Sigmoid colon (tissue), 7 donors: ENCODE data around the gene MAP4. TPM values are rescaled to one million over a fixed set of nuclear protein-coding genes. Genes with fewer than 3 reads are reported as not detected.

Experiments
- DNase-seq: peaks from one replicate; pipeline ENCODE4 v3.0.0-alpha.2; 2019
- H3K27ac ChIP-seq, 4 donors: fragments of 200-600 bp; sonication (generic); one replicate each; pipeline ENCODE4 v1.5.1; 2016 to 2019; ENCODE audit warnings: mild to moderate bottlenecking in 1 of 4
- H3K27me3 ChIP-seq, 3 donors: fragments of 200-600 bp; sonication (generic); one replicate each; pipeline ENCODE4 v1.5.1; 2019; ENCODE audit warnings: mild to moderate bottlenecking in 1 of 3
- H3K36me3 ChIP-seq, 4 donors: fragments of 200-600 bp; sonication (generic); one replicate each; pipeline ENCODE4 v1.5.1; 2016 to 2019
- H3K4me1 ChIP-seq, 4 donors: fragments of 200-600 bp; sonication (generic); one replicate each; pipeline ENCODE4 v1.5.1; 2017 to 2019
- H3K4me3 ChIP-seq, 4 donors: fragments of 200-600 bp; sonication (generic); one replicate each; pipeline ENCODE4 v1.5.1; 2017 to 2019; ENCODE audit warnings: mild to moderate bottlenecking in 2 of 4, moderate library complexity in 1 of 4
- H3K9me3 ChIP-seq, 4 donors: fragments of 200-600 bp in 3 of 4; sonication (generic) in 3 of 4; one replicate each; pipeline versions ENCODE4 v1.5.1 to v1.6.1; 2013 to 2019
- EP300 ChIP-seq, 4 donors: sonication (generic); formaldehyde crosslinking; IDR thresholded peaks; one replicate each; pipeline ENCODE4 v1.6.1; 2017; ENCODE audit warnings: antibody characterized with exemption in 4 of 4
- POLR2A ChIP-seq, 2 donors: fragments of 450-650 bp; IDR thresholded peaks; one replicate each; pipeline ENCODE4 v1.6.1; 2016; ENCODE audit warnings: antibody characterized with exemption in 2 of 2, mild to moderate bottlenecking in 2 of 2, moderate library complexity in 2 of 2
- POLR2AphosphoS5 ChIP-seq, 4 donors: sonication (generic); formaldehyde crosslinking; IDR thresholded peaks; one replicate each; pipeline ENCODE4 v1.6.1; 2017; ENCODE audit warnings: antibody characterized with exemption in 4 of 4
- WGBS, 2 donors: extraction: QIAGEN DNeasy Blood & Tissue Kit; methylation state at CpG; one replicate each; pipeline ENCODE4 v1.1.7; 2013; 5-methylcytosine and 5-hydroxymethylcytosine counted together
- intact Hi-C: fragments of 100-400 bp; cut with DNase I; formaldehyde crosslinking; loops from one replicate; pipeline ENCODE4 v1.15.1; 2023
- polyA plus RNA-seq, 3 donors: library from polyadenylated mRNA; stranded (reverse); fragments of 200-250 nt; gene quantifications; one replicate each; pipeline ENCODE4 v1.2.3, GENCODE V29; 2013
- total RNA-seq, 4 donors: library from RNA; depleted of rRNA; stranded (reverse); fragments of >200 nt; gene quantifications; one replicate each; pipeline ENCODE4 v1.1.0, GENCODE V29; 2016
- TF ChIP-seq, protein P1 (sequence below), 4 experiments: fragments of 450-650 bp in 3 of 4; fragments of 200-600 bp in 1 of 4; IDR thresholded peaks; one replicate each; pipeline ENCODE4 v1.5.1; 2016 to 2019; ENCODE audit warnings: antibody characterized with exemption in 4 of 4, mild to moderate bottlenecking in 3 of 4, moderate library complexity in 2 of 4
- donor health status: healthy with polysubstance abuse.
- donor health status: Bipolar disorder and iron deficiency.
- donor health status: healthy.

Gene MAP4
- total and polyA plus RNA-seq, 7 donors = 41.2 to 266 (median 138) TPM

DNA sequence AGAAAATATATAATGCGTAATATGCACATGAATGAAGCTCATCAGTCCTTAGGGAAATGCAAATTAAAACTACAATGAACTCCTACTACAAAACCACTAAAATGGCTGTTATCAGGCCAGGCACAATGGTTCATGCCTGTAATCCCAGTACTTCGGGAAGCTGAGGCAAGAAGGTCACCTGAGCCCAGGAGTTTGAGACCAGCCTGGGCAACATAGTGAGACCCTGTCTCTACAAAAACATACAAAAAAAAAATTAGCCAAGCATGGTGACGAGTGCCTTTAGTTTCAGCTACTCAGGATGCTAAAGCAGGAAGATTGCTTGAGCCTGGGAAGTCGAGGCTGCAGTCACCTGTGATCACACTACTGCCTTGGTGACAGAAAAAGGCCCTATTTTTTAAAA lies 85.2 kb downstream of the MAP4 start:
- Histone ChIP-seq H3K27me3 (no peaks in the 10 kb centered on the region), H3K9me3 (no peaks in the 10 kb centered on the region), H3K36me3 (peaks cover 0 to 23% (median 16%) of the 10 kb centered on the region in 4 donors), H3K4me1 (peaks cover 0 to 12% (median 0%) of the 10 kb centered on the region in 4 donors), H3K27ac (no peak overlapping the region), H3K4me3 (no peak overlapping the region)
- 95 to 96% methylated on average over 4 of the region's 4 CpGs for WGBS, 2 donors
- intact Hi-C loops = no loop called here
- DNase-seq = no peak
- TF ChIP-seq POLR2AphosphoS5 (IDR thresholded peaks at IDR 0.05) (no peak), POLR2A (IDR thresholded peaks at IDR 0.05) (no peak), EP300 (IDR thresholded peaks at IDR 0.05) (no peak)
- TF ChIP-seq, protein P1, sequence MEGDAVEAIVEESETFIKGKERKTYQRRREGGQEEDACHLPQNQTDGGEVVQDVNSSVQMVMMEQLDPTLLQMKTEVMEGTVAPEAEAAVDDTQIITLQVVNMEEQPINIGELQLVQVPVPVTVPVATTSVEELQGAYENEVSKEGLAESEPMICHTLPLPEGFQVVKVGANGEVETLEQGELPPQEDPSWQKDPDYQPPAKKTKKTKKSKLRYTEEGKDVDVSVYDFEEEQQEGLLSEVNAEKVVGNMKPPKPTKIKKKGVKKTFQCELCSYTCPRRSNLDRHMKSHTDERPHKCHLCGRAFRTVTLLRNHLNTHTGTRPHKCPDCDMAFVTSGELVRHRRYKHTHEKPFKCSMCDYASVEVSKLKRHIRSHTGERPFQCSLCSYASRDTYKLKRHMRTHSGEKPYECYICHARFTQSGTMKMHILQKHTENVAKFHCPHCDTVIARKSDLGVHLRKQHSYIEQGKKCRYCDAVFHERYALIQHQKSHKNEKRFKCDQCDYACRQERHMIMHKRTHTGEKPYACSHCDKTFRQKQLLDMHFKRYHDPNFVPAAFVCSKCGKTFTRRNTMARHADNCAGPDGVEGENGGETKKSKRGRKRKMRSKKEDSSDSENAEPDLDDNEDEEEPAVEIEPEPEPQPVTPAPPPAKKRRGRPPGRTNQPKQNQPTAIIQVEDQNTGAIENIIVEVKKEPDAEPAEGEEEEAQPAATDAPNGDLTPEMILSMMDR (IDR thresholded peaks at IDR 0.05) = no peak

DNA sequence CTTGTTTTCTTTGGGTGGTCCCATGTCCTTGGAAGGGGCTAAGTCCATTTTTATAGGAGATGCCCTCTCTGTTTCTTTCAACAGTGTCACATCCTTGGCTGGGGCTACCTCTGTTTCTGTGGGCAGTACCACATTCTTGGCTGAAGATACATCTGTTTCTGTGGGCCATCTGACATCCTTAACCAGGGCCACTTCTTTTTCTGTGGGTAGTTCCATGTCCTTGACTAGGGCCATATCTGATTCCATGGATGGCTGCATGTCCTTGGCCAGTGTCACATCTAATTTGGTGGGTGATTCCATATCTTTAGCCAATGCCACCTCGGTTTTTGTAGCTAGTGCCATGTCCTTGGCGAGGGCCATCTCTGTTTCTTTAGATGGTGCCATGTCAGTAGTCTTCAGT lies 99.5 kb downstream of the MAP4 start:
- TF ChIP-seq, protein P1 (IDR thresholded peaks at IDR 0.05) = no peak
- TF ChIP-seq EP300 (IDR thresholded peaks at IDR 0.05) = no peak
- TF ChIP-seq POLR2AphosphoS5 (IDR thresholded peaks at IDR 0.05) = no peak
- 96 to 98% methylated on average over 2 of the region's 2 CpGs for WGBS, 2 donors
- Histone ChIP-seq H3K27me3 (no peaks in the 10 kb centered on the region), H3K9me3 (no peaks in the 10 kb centered on the region), H3K4me3 (no peak overlapping the region), H3K36me3 (peaks cover 15 to 100% (median 41%) of the 10 kb centered on the region in 4 donors), H3K4me1 (no peaks in the 10 kb centered on the region), H3K27ac (no peak overlapping the region)
- intact Hi-C loops = no loop called here
- no peak for DNase-seq

DNA sequence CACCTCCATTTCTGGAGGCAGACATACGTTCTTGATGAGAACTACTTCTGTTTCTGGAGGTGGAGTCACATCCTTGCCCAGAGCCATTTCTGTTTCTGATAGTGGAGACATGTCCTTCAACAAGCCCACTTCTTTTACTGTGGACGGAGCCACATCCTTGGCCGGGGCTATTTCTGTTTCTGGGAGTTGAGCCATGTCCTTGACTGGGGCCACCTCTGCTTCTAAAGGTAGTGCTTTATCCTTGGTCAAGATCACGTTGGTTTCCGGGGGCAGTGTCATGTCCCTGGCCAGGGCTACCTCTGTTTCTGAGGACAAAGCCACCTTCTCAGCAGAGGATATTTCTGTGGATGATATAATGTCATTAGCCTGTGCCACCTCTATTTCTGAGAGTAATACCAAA lies 100.0 kb downstream of the MAP4 start:
- Histone ChIP-seq H3K4me3 (no peak overlapping the region), H3K4me1 (no peaks in the 10 kb centered on the region), H3K9me3 (no peaks in the 10 kb centered on the region), H3K36me3 (peaks cover 16 to 100% (median 41%) of the 10 kb centered on the region in 4 donors), H3K27ac (no peak overlapping the region), H3K27me3 (no peaks in the 10 kb centered on the region)
- no peak for TF ChIP-seq EP300 (IDR thresholded peaks at IDR 0.05)
- no peak for TF ChIP-seq POLR2AphosphoS5 (IDR thresholded peaks at IDR 0.05)
- no peak for TF ChIP-seq POLR2A (IDR thresholded peaks at IDR 0.05)
- TF ChIP-seq, protein P1 (IDR thresholded peaks at IDR 0.05) = no peak
- DNase-seq = no peak
- 91 to 94% methylated on average over 5 of the region's 5 CpGs for WGBS, 2 donors
- intact Hi-C loops = no loop called here

DNA sequence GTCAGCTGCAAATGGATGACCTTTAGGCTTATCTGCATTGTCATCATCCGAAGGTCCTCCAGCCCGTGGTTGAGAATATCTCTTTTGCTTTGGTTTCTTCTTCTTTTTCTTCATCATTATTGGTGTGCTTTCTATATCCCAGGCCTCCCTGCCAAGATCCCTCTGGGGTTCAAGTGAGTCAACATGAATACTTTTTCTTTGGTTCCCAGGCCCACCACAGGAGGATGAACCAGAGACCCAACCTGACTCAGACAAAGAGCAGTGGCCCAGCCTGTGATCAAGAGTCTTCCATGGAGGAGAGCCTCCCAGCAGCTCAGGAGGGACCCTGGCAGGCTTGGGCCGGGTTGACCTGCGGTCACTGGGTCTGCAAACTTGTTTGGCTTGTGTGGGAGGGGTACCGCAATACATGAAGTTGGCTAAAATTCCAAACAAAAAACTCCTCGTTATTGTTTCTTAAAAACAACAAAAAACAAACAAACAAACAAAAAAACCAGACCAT lies 104.2 kb downstream of the MAP4 start:
- Histone ChIP-seq H3K4me3 (no peak overlapping the region), H3K36me3 (peaks cover 16 to 94% (median 33%) of the 10 kb centered on the region in 4 donors), H3K9me3 (no peaks in the 10 kb centered on the region), H3K27me3 (no peaks in the 10 kb centered on the region), H3K4me1 (no peaks in the 10 kb centered on the region), H3K27ac (no peak overlapping the region)
- intact Hi-C loops = no loop called here
- TF ChIP-seq POLR2AphosphoS5 (IDR thresholded peaks at IDR 0.05) = no peak
- WGBS, 2 donors = 94 to 95% methylated on average over 6 of the region's 6 CpGs
- DNase-seq = no peak

DNA sequence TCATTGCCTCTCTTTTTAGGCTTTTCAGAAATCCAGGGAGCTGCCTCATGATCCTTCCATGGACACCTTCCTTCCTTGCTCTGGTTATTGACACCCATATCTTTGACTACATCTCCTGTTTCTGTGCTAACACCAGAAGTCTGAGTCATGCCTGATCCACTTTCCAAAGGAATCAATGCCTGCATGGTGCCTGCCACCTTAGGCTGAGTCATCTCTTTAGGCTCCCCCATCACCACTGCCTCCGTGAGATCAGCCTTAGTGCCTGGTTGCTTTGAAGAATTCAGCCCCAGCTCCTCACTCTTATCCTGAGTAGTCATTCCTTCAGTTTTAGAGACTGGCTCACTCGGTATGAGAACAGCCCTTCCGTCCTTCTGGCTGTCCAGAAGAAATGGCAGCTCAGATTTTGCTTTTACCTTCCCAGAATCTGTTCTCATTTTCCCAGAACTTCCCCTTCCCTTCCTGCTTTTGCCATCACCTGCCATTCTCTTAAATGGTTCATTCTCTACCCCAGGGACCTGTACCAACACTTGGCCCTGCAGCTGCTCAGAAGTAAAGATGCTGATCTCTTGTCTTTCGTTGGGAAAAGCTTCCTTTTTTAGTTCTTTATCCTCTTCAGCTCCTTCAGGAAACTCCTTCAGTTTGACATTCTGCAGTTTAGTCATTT lies 105.3 kb downstream of the MAP4 start:
- Histone ChIP-seq H3K9me3 (no peaks in the 10 kb centered on the region), H3K36me3 (peaks cover 16 to 93% (median 25%) of the 10 kb centered on the region in 4 donors), H3K27ac (no peak overlapping the region), H3K27me3 (no peaks in the 10 kb centered on the region), H3K4me1 (no peaks in the 10 kb centered on the region), H3K4me3 (no peak overlapping the region)
- intact Hi-C loops = no loop called here
- 91 to 93% methylated on average over 4 of the region's 4 CpGs for WGBS, 2 donors
- no peak for DNase-seq
- no peak for TF ChIP-seq EP300 (IDR thresholded peaks at IDR 0.05)
- TF ChIP-seq, protein P1 (IDR thresholded peaks at IDR 0.05) = no peak
